ENCODE data around the gene AK2. TPM values are rescaled to one million over a fixed set of nuclear protein-coding genes. Genes with fewer than 3 reads are reported as not detected.

The AK2 gene
- total and polyA plus RNA-seq, 2 donors (not counting 1 experiment from before 2014, with no cell fraction given), result 62.6 to 141 TPM

- Histone ChIP-seq H3K27ac (ENCODE audit: insufficient read depth, low read length) (no peak overlapping the region), H3K36me3 (ENCODE audit: control insufficient read depth, insufficient read depth, low read length) (no peaks in the 10 kb centered on the region), H3K27me3 (ENCODE audit: control insufficient read depth, insufficient read depth, low read length) (no peaks in the 10 kb centered on the region), H3K79me2 (ENCODE audit: control insufficient read depth, insufficient read depth, low read length) (no peaks in the 10 kb centered on the region), H2AFZ (ENCODE audit: low read length) (no peak overlapping the region), H3K9me3 (ENCODE audit: control insufficient read depth, insufficient read depth, low read depth, low read length) (no peaks in the 10 kb centered on the region), H4K20me1 (ENCODE audit: control insufficient read depth, extremely low read depth, insufficient read depth, low read length) (no peaks in the 10 kb centered on the region), H3K9ac (ENCODE audit: insufficient read depth, low read length) (no peak overlapping the region), H3K4me1 (ENCODE audit: control insufficient read depth, extremely low read depth, insufficient read depth, low read length) (peaks cover 34% of the 10 kb centered on the region), H3K4me2 (ENCODE audit: extremely low read depth, insufficient read depth, low read length) (no peak overlapping the region), H3K4me3 (replicated peaks in 1 of 4; ENCODE audit: control extremely low read depth in 1 of 4, insufficient read depth in 1 of 4, low read depth in 3 of 4, low read length in 4 of 4) (no peak overlapping the region)
- TF ChIP-seq EZH2 (IDR thresholded peaks at IDR 0.05; ENCODE audit: low read length, missing control alignments) (no peak), CTCF (conservative IDR thresholded peaks at IDR 0.05 in 1 of 2, IDR thresholded peaks at IDR 0.05 in 1 of 2; ENCODE audit: low read depth in 1 of 2, low read length in 2 of 2) (no peak)
- no peak for DNase-seq (ENCODE audit: low read depth in 2 of 2)
These were observed 45.8 kb downstream of the AK2 start for GRCh38 chr1:32990887-32991286.

GRCh38 chr1:32989160-32990050, 47.3 kb downstream of the AK2 start:
- no peaks in the 10 kb centered on the region for H4K20me1 ChIP-seq (ENCODE audit: control insufficient read depth, extremely low read depth, insufficient read depth, low read length)
- TF ChIP-seq EZH2 (IDR thresholded peaks at IDR 0.05; ENCODE audit: low read length, missing control alignments), result no peak
- no peak for TF ChIP-seq CTCF (conservative IDR thresholded peaks at IDR 0.05 in 1 of 2, IDR thresholded peaks at IDR 0.05 in 1 of 2; ENCODE audit: low read depth in 1 of 2, low read length in 2 of 2)
- peak overlapping the region; percentile 54 for H3K9ac ChIP-seq (ENCODE audit: insufficient read depth, low read length)
- peak overlapping the region; percentile 95 for H3K4me2 ChIP-seq (ENCODE audit: extremely low read depth, insufficient read depth, low read length)
- peak overlapping the region; percentile 97 for H3K27ac ChIP-seq (ENCODE audit: insufficient read depth, low read length)
- H2AFZ ChIP-seq (ENCODE audit: low read length), result peak overlapping the region; percentile 39
- peak overlapping the region in 3 of 4 experiments; percentile 22 to 29 (median 27) for H3K4me3 ChIP-seq (replicated peaks in 1 of 4; ENCODE audit: control extremely low read depth in 1 of 4, insufficient read depth in 1 of 4, low read depth in 3 of 4, low read length in 4 of 4)
- peak; percentile 98 to 99 for DNase-seq (ENCODE audit: low read depth in 2 of 2)
- no peaks in the 10 kb centered on the region for H3K36me3 ChIP-seq (ENCODE audit: control insufficient read depth, insufficient read depth, low read length)
- H3K27me3 ChIP-seq (ENCODE audit: control insufficient read depth, insufficient read depth, low read length), result no peaks in the 10 kb centered on the region
- no peaks in the 10 kb centered on the region for H3K79me2 ChIP-seq (ENCODE audit: control insufficient read depth, insufficient read depth, low read length)
- peaks cover 37% of the 10 kb centered on the region for H3K4me1 ChIP-seq (ENCODE audit: control insufficient read depth, extremely low read depth, insufficient read depth, low read length)
- H3K9me3 ChIP-seq (ENCODE audit: control insufficient read depth, insufficient read depth, low read depth, low read length), result no peaks in the 10 kb centered on the region

DNA sequence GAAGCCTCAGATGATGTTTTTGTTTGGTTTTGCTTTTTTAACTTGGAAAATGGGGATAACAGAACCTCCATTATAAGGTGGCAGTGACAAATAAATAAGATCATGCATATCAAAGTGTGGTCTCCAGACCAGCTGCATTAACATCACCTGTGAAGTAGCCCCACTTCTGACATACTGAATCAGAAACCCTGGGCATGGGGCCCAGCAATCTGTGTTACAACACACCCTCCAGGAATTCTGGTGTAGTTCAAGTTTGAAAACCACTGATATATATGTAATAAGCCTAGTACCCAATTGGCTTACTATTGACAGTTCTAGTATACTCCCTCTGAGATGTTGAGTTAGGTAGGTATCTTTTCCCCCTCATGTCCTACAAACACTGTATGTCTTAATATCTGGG, 48.0 kb downstream of the AK2 start:
- Histone ChIP-seq H3K79me2 (ENCODE audit: control insufficient read depth, insufficient read depth, low read length) (no peaks in the 10 kb centered on the region), H3K9me3 (ENCODE audit: control insufficient read depth, insufficient read depth, low read depth, low read length) (no peaks in the 10 kb centered on the region), H3K4me2 (ENCODE audit: extremely low read depth, insufficient read depth, low read length) (peak overlapping the region; percentile 95), H3K27me3 (ENCODE audit: control insufficient read depth, insufficient read depth, low read length) (no peaks in the 10 kb centered on the region), H4K20me1 (ENCODE audit: control insufficient read depth, extremely low read depth, insufficient read depth, low read length) (no peaks in the 10 kb centered on the region), H3K27ac (ENCODE audit: insufficient read depth, low read length) (peak overlapping the region; percentile 97), H3K36me3 (ENCODE audit: control insufficient read depth, insufficient read depth, low read length) (no peaks in the 10 kb centered on the region), H3K4me1 (ENCODE audit: control insufficient read depth, extremely low read depth, insufficient read depth, low read length) (peaks cover 37% of the 10 kb centered on the region), H3K9ac (ENCODE audit: insufficient read depth, low read length) (no peak overlapping the region), H3K4me3 (replicated peaks in 1 of 4; ENCODE audit: control extremely low read depth in 1 of 4, insufficient read depth in 1 of 4, low read depth in 3 of 4, low read length in 4 of 4) (peak overlapping the region in 1 of 4 experiments; percentile 27), H2AFZ (ENCODE audit: low read length) (no peak overlapping the region)
- peak; percentile 87 to 96 for DNase-seq (ENCODE audit: low read depth in 2 of 2)
- TF ChIP-seq CTCF (conservative IDR thresholded peaks at IDR 0.05 in 1 of 2, IDR thresholded peaks at IDR 0.05 in 1 of 2; ENCODE audit: low read depth in 1 of 2, low read length in 2 of 2) (no peak), EZH2 (IDR thresholded peaks at IDR 0.05; ENCODE audit: low read length, missing control alignments) (no peak)

Data from fibroblast of lung (primary cell).